Mucosa of descending colon (tissue), 3 donors: ENCODE results near the gene OTUD5. TPM values are rescaled to one million over a fixed set of nuclear protein-coding genes. Genes with fewer than 3 reads are reported as not detected.

Experiments used
- ATAC-seq: fragments of 200-7000 bp; cut with Tn5 transposase; one replicate; pipeline ENCODE4 v1.9.1; 2020; ENCODE audit warnings: mild to moderate bottlenecking, moderate library complexity
- DNase-seq, 3 donors: peaks; one replicate each; pipeline ENCODE4 v3.0.0-alpha.2; 2020
- H3K36me3 ChIP-seq: fragments of 200-600 bp; one replicate; pipeline ENCODE4 v1.8.0; 2021; ENCODE audit warnings: low read depth, mild to moderate bottlenecking
- H3K4me1 ChIP-seq: fragments of 200-600 bp; one replicate; pipeline ENCODE4 v1.8.0; 2021; ENCODE audit warnings: low read depth, mild to moderate bottlenecking
- H3K4me3 ChIP-seq: fragments of 200-600 bp; one replicate; pipeline ENCODE4 v1.8.0; 2021; ENCODE audit warnings: mild to moderate bottlenecking
- H3K9me3 ChIP-seq: fragments of 200-600 bp; one replicate; pipeline ENCODE4 v1.8.0; 2021; ENCODE audit warnings: mild to moderate bottlenecking
- CTCF ChIP-seq: fragments of 200-600 bp; IDR thresholded peaks from one replicate; pipeline ENCODE4 v1.8.0; 2022; ENCODE audit warnings: antibody characterized with exemption, mild to moderate bottlenecking
- intact Hi-C, 2 donors: fragments of 100-400 bp; cut with DNase I in 1 of 2; cut with micrococcal nuclease in 1 of 2; formaldehyde crosslinking; loops; one replicate each; pipeline versions ENCODE4 v1.11.0 to v1.11.1; 2022; cut with DNase I, micrococcal nuclease
- total RNA-seq, 3 donors: library from RNA; stranded (reverse); fragmentation: NEBNext Ultra II Directional in 2 of 3; extraction: Animal tissue kit (Norgen Biotek cat#: 25700) in 2 of 3; gene quantifications; one replicate each; pipeline versions ENCODE4 v1.2.1 to v1.2.4, GENCODE V29; 2021 to 2023
- donor health status: DM: no; HTN: no; CAD: no; lungs with moderate emphysema.
- donor health status: DM: no; HTN: no; CAD: no.
- donor health status: DM: no; HTN: yes; CAD: no.

OTUD5 gene
- total RNA-seq, 3 donors from 2014 or later: 43.6 to 56.5 (median 52.5) TPM

- Histone ChIP-seq H3K4me3 (no peak overlapping the region), H3K36me3 (no peaks in the 10 kb centered on the region), H3K9me3 (no peaks in the 10 kb centered on the region), H3K4me1 (no peaks in the 10 kb centered on the region)
- intact Hi-C loops: no loop called here
- no peak for DNase-seq
- no peak for TF ChIP-seq CTCF
- ATAC-seq: no peak
Observed at GRCh38 chrX:48923771-48924170, 33.6 kb downstream of the OTUD5 start.

GRCh38 chrX:48920718-48921104, 36.7 kb downstream of the OTUD5 start:
- DNase-seq: no peak
- Histone ChIP-seq H3K4me3 (no peak overlapping the region), H3K9me3 (no peaks in the 10 kb centered on the region), H3K36me3 (no peaks in the 10 kb centered on the region), H3K4me1 (no peaks in the 10 kb centered on the region)
- no peak for TF ChIP-seq CTCF
- no peak for ATAC-seq
- intact Hi-C loops: no loop called here

- no peak for DNase-seq
- no peak overlapping the region for H3K4me3 ChIP-seq
- ATAC-seq: no peak
- intact Hi-C loops: no loop called here
- no peaks in the 10 kb centered on the region for H3K4me1 ChIP-seq
- no peaks in the 10 kb centered on the region for H3K36me3 ChIP-seq
- TF ChIP-seq CTCF: no peak
- H3K9me3 ChIP-seq: no peaks in the 10 kb centered on the region
Observed at GRCh38 chrX:48919947-48920717, 37.3 kb downstream of the OTUD5 start.

GRCh38 chrX:48919360-48919841, 38.0 kb downstream of the OTUD5 start:
- H3K36me3 ChIP-seq: no peaks in the 10 kb centered on the region
- ATAC-seq (peak; percentile 3), DNase-seq (no peak)
- H3K4me3 ChIP-seq: no peak overlapping the region
- TF ChIP-seq CTCF: no peak
- intact Hi-C loops: no loop called here
- H3K4me1 ChIP-seq: no peaks in the 10 kb centered on the region
- no peaks in the 10 kb centered on the region for H3K9me3 ChIP-seq

GRCh38 chrX:48918643-48919340, 38.6 kb downstream of the OTUD5 start, which contains the start of gene PIM2:
PIM2 (minus strand) TSS chrX:48919024; CDS start chrX:48918834, 190 bp downstream.
- TF ChIP-seq CTCF: no peak
- Histone ChIP-seq H3K4me3 (peak within 1 kb of the TSS; percentile 38), H3K4me1 (no peaks in the 10 kb centered on the region), H3K9me3 (no peaks in the 10 kb centered on the region), H3K36me3 (no peaks in the 10 kb centered on the region)
- DNase-seq (peak; percentile 91 to 96 (median 93)), ATAC-seq (peak; percentile 87)
- intact Hi-C loops: no loop called here
